ENCODE data around the gene TRIML2. TPM values are rescaled to one million over a fixed set of nuclear protein-coding genes. Genes with fewer than 3 reads are reported as not detected.
"Not testable (repeated sequence)": the region's sequence is repeated elsewhere in the genome, so short reads cannot be mapped to it uniquely, and the experiment has no call there.

Gene TRIML2
- total and polyA plus RNA-seq, 10 of the 15 experiments (the other 5 are each of a cell fraction or from before 2014, with no cell fraction given) = not detected

GRCh38 chr4:188046657-188047056 is 62.7 kb downstream of the TRIML2 start:
- no peak overlapping the region for H3K4me2 ChIP-seq (ENCODE audit: control insufficient read depth, insufficient read depth)
- no peaks in the 10 kb centered on the region for H3K27me3 ChIP-seq (replicated peaks in 1 of 2; ENCODE audit: control insufficient read depth in 2 of 2, insufficient read depth in 2 of 2, low read length in 1 of 2)
- WGBS (ENCODE audit: insufficient coverage, insufficient replicate concordance, low lambda C conversion rate, missing lambda C conversion rate) = 0% methylated on average over 3 of the region's 3 CpGs
- H2AFZ ChIP-seq (ENCODE audit: control insufficient read depth, low read depth, low read length) = no peak overlapping the region
- no peak overlapping the region for H3K4me3 ChIP-seq
- ATAC-seq (no peak), DNase-seq (ENCODE audit: low read depth, low spot score) (no peak), FAIRE-seq (no peak)
- in situ Hi-C loops (cut with MboI) = no loop called here
- H3K27ac ChIP-seq (ENCODE audit: control insufficient read depth, insufficient read depth) = no peak overlapping the region
- H4K20me1 ChIP-seq (ENCODE audit: control insufficient read depth, insufficient read depth) = no peaks in the 10 kb centered on the region
- intact Hi-C loops (cut with micrococcal nuclease; ENCODE audit: unreplicated experiment) = no loop called here
- ChIA-PET CTCF (no interaction called here), SMC1A (ENCODE audit: uncharacterized antibody, unreplicated experiment) (no interaction called here), POLR2A (no interaction called here), RAD21 (ENCODE audit: unreplicated experiment) (no interaction called here)
- no TSS peak for BruUV-seq (replicated peaks)
- no peak overlapping the region for H3K9ac ChIP-seq (ENCODE audit: control insufficient read depth, insufficient read depth, low read length)
- H3K36me3 ChIP-seq (ENCODE audit: control insufficient read depth in 2 of 2, insufficient read depth in 2 of 2, low read length in 1 of 2) = no peaks in the 10 kb centered on the region
- TF ChIP-seq GATAD2B (conservative IDR thresholded peaks at IDR 0.05; ENCODE audit: low read depth) (no peak), CHD1 (IDR thresholded peaks at IDR 0.05; ENCODE audit: low read depth, low read length) (no peak), PKNOX1 (IDR thresholded peaks at IDR 0.05) (no peak), NBN (IDR thresholded peaks at IDR 0.05) (no peak)
- TF ChIP-seq, protein P1, sequence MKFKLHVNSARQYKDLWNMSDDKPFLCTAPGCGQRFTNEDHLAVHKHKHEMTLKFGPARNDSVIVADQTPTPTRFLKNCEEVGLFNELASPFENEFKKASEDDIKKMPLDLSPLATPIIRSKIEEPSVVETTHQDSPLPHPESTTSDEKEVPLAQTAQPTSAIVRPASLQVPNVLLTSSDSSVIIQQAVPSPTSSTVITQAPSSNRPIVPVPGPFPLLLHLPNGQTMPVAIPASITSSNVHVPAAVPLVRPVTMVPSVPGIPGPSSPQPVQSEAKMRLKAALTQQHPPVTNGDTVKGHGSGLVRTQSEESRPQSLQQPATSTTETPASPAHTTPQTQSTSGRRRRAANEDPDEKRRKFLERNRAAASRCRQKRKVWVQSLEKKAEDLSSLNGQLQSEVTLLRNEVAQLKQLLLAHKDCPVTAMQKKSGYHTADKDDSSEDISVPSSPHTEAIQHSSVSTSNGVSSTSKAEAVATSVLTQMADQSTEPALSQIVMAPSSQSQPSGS (IDR thresholded peaks at IDR 0.05; ENCODE audit: low read length) = no peak
- TF ChIP-seq, protein P2, sequence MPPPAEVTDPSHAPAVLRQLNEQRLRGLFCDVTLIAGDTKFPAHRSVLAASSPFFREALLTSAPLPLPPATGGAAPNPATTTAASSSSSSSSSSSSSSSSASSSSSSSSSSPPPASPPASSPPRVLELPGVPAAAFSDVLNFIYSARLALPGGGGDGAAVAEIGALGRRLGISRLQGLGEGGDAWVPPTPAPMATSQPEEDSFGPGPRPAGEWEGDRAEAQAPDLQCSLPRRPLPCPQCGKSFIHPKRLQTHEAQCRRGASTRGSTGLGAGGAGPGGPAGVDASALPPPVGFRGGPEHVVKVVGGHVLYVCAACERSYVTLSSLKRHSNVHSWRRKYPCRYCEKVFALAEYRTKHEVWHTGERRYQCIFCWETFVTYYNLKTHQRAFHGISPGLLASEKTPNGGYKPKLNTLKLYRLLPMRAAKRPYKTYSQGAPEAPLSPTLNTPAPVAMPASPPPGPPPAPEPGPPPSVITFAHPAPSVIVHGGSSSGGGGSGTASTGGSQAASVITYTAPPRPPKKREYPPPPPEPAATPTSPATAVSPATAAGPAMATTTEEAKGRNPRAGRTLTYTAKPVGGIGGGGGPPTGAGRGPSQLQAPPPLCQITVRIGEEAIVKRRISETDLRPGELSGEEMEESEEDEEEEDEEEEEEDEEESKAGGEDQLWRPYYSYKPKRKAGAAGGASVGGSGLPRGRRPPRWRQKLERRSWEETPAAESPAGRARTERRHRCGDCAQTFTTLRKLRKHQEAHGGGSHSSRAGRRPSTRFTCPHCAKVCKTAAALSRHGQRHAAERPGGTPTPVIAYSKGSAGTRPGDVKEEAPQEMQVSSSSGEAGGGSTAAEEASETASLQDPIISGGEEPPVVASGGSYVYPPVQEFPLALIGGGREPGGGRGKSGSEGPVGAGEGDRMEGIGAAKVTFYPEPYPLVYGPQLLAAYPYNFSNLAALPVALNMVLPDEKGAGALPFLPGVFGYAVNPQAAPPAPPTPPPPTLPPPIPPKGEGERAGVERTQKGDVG (CRISPR knock-in tag; IDR thresholded peaks at IDR 0.05) = no peak
- H3K9me3 ChIP-seq (replicated peaks; ENCODE audit: control insufficient read depth, insufficient read depth, low read length) = no peaks in the 10 kb centered on the region; the same call in 2 of the 3 replicates
- no peaks in the 10 kb centered on the region for H3K79me2 ChIP-seq (ENCODE audit: control insufficient read depth, insufficient read depth, low read length)
- H3K4me1 ChIP-seq (ENCODE audit: control insufficient read depth, insufficient read depth, low read length) = no peaks in the 10 kb centered on the region

- H3K79me2 ChIP-seq (ENCODE audit: control insufficient read depth, insufficient read depth, low read length); H3K27ac ChIP-seq (ENCODE audit: control insufficient read depth, insufficient read depth); H3K27me3 ChIP-seq (replicated peaks in 1 of 2; ENCODE audit: control insufficient read depth in 2 of 2, insufficient read depth in 2 of 2, low read length in 1 of 2); H2AFZ ChIP-seq (ENCODE audit: control insufficient read depth, low read depth, low read length); BruUV-seq (replicated peaks); H3K4me3 ChIP-seq; intact Hi-C loops (cut with micrococcal nuclease; ENCODE audit: unreplicated experiment); FAIRE-seq; DNase-seq (ENCODE audit: low read depth, low spot score); H4K20me1 ChIP-seq (ENCODE audit: control insufficient read depth, insufficient read depth); POLR2A ChIA-PET; H3K9me3 ChIP-seq (replicated peaks; ENCODE audit: control insufficient read depth, insufficient read depth, low read length); SMC1A ChIA-PET (ENCODE audit: uncharacterized antibody, unreplicated experiment); ATAC-seq; H3K4me2 ChIP-seq (ENCODE audit: control insufficient read depth, insufficient read depth); H3K9ac ChIP-seq (ENCODE audit: control insufficient read depth, insufficient read depth, low read length); H3K36me3 ChIP-seq (ENCODE audit: control insufficient read depth in 2 of 2, insufficient read depth in 2 of 2, low read length in 1 of 2); H3K4me1 ChIP-seq (ENCODE audit: control insufficient read depth, insufficient read depth, low read length); in situ Hi-C loops (cut with MboI); RAD21 ChIA-PET (ENCODE audit: unreplicated experiment); CTCF ChIA-PET: not testable (repeated sequence)
- WGBS (ENCODE audit: insufficient coverage, insufficient replicate concordance, low lambda C conversion rate, missing lambda C conversion rate) = 65% methylated on average over 10 of the region's 10 CpGs
These were observed 63.9 kb downstream of the TRIML2 start for GRCh38 chr4:188045461-188045860.

Data from GM12878 (cell line).